ENCODE results near the gene ZBTB3. TPM values are rescaled to one million over a fixed set of nuclear protein-coding genes. Genes with fewer than 3 reads are reported as not detected.

The ZBTB3 gene
- total RNA-seq, 1 experiment from 2014 or later = 43.4 TPM

GRCh38 chr11:62706850-62707247 lies 47.1 kb downstream of the ZBTB3 start:
- Histone ChIP-seq H4K91ac (ENCODE audit: insufficient read length, low read depth, low read length) (no peak overlapping the region), H3K4me1 (ENCODE audit: insufficient read depth, low read length) (peaks cover 2% of the 10 kb centered on the region; the same call in 1 of the 2 replicates), H3K27me3 (ENCODE audit: insufficient read depth, low read length) (no peaks in the 10 kb centered on the region), H2BK15ac (ENCODE audit: low read depth, low read length) (no peak overlapping the region), H3K9me3 (ENCODE audit: control insufficient read depth, low read depth, low read length) (no peaks in the 10 kb centered on the region), H2BK120ac (ENCODE audit: low read depth, low read length, poor library complexity, severe bottlenecking) (no peak overlapping the region), H2AFZ (ENCODE audit: low read length) (no peak overlapping the region), H3K79me2 (ENCODE audit: insufficient read depth, low read length) (no peaks in the 10 kb centered on the region; the same call in 1 of the 2 replicates), H3T11ph (ENCODE audit: low read length) (no peak overlapping the region), H3K18ac (ENCODE audit: insufficient read length, low read depth, low read length) (no peak overlapping the region), H3K27ac (ENCODE audit: insufficient read length, low read depth, low read length) (no peak overlapping the region), H3K23ac (ENCODE audit: insufficient read length, low read depth, low read length) (no peak overlapping the region), H4K5ac (ENCODE audit: insufficient read length, low read depth, low read length) (no peak overlapping the region), H3K4me2 (ENCODE audit: insufficient read depth, insufficient read length, low read length) (peak overlapping the region; percentile 99), H4K20me1 (ENCODE audit: control insufficient read depth, insufficient read depth, insufficient read length) (no peaks in the 10 kb centered on the region), H3K79me1 (ENCODE audit: insufficient read depth, low read depth, low read length, poor library complexity, severe bottlenecking) (no peaks in the 10 kb centered on the region), H3K56ac (ENCODE audit: insufficient read length, low read depth, low read length) (no peak overlapping the region), H2BK5ac (ENCODE audit: insufficient read length, low read length) (no peak overlapping the region), H3K4ac (ENCODE audit: low read depth, low read length) (no peak overlapping the region), H3K23me2 (ENCODE audit: insufficient read length, low read depth, low read length, poor library complexity, severe bottlenecking) (peaks cover 28% of the 10 kb centered on the region), H2BK20ac (ENCODE audit: low read depth, low read length, poor library complexity, severe bottlenecking) (no peak overlapping the region), H3K9ac (ENCODE audit: extremely low read depth, insufficient read length, low read length) (peak overlapping the region; percentile 67), H3K14ac (ENCODE audit: insufficient read depth, low read length) (peak overlapping the region; percentile 20; the same call in 1 of the 2 replicates), H2AK5ac (ENCODE audit: insufficient read length, low read length) (no peak overlapping the region), H4K8ac (replicated peaks; ENCODE audit: insufficient read length, low read depth, low read length) (no peak overlapping the region), H2BK12ac (ENCODE audit: insufficient read length, low read depth, low read length) (no peak overlapping the region)
- DNase-seq = no peak
- Mint-ChIP-seq H3K27me3 (ENCODE audit: low read depth) (no peaks in the 10 kb centered on the region), H3K27ac (peak overlapping the region; percentile 90 to 97 (median 97)), H3K9me3 (no peaks in the 10 kb centered on the region; a peak in 1 of 5 replicates), H3K4me3 (peak overlapping the region; percentile 79 to 91), H3K36me3 (ENCODE audit: insufficient read depth in 1 of 3, low read depth in 3 of 3) (peaks cover 21 to 36% (median 23%) of the 10 kb centered on the region in 3 experiments), H3K4me1 (peaks cover 39 to 44% of the 10 kb centered on the region in 2 experiments)
- TF ChIP-seq CTCF (conservative IDR thresholded peaks at IDR 0.05) = no peak
- no CpG with 5 or more reads among the region's 8 CpGs for WGBS (ENCODE audit: extremely low coverage, insufficient read length, low lambda C conversion rate)
